Stomach (tissue), 4 donors: Measurements from ENCODE around the gene GPC4.

Source experiments
- POLR2AphosphoS5 ChIP-seq, 3 donors: sonication (generic); formaldehyde crosslinking; IDR thresholded peaks; one replicate each; pipeline ENCODE4 v1.6.1; 2016; ENCODE audit warnings: antibody characterized with exemption in 3 of 3
- TF ChIP-seq, protein P1 (sequence below), 7 experiments: fragments of 450-650 bp in 4 of 7; fragments of 200-600 bp in 3 of 7; sonication (generic) in 3 of 7; IDR thresholded peaks; one replicate each; pipeline ENCODE4 v1.5.1; 2016 to 2019; ENCODE audit warnings: antibody characterized with exemption in 7 of 7, control low read depth in 2 of 7, mild to moderate bottlenecking in 1 of 7

GRCh38 chrX:133454924-133455323, 39.6 kb upstream of the GPC4 start:
- TF ChIP-seq, protein P1, sequence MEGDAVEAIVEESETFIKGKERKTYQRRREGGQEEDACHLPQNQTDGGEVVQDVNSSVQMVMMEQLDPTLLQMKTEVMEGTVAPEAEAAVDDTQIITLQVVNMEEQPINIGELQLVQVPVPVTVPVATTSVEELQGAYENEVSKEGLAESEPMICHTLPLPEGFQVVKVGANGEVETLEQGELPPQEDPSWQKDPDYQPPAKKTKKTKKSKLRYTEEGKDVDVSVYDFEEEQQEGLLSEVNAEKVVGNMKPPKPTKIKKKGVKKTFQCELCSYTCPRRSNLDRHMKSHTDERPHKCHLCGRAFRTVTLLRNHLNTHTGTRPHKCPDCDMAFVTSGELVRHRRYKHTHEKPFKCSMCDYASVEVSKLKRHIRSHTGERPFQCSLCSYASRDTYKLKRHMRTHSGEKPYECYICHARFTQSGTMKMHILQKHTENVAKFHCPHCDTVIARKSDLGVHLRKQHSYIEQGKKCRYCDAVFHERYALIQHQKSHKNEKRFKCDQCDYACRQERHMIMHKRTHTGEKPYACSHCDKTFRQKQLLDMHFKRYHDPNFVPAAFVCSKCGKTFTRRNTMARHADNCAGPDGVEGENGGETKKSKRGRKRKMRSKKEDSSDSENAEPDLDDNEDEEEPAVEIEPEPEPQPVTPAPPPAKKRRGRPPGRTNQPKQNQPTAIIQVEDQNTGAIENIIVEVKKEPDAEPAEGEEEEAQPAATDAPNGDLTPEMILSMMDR (IDR thresholded peaks at IDR 0.05), result no peak
- TF ChIP-seq POLR2AphosphoS5 (IDR thresholded peaks at IDR 0.05), result no peak
